GM12878 (cell line): ENCODE results near the gene C1orf50.

Source experiments
- BACH1 ChIP-seq: fragments of 450-650 bp; IDR thresholded peaks from 2 replicates; pipeline ENCODE4 v1.6.1; 2017; ENCODE audit warnings: mild to moderate bottlenecking, borderline replicate concordance
- CTCF ChIP-seq, 3 experiments: IDR thresholded peaks in 2 of 3; conservative IDR thresholded peaks in 1 of 3; 2 replicates each; pipeline ENCODE4 v1.5.1; 2011; ENCODE audit warnings: low read depth in 3 of 3, low read length in 3 of 3, mild to moderate bottlenecking in 3 of 3, control low read depth in 2 of 3, moderate library complexity in 2 of 3, inconsistent platforms in 1 of 3, mixed read lengths in 1 of 3; ENCODE audit not compliant: control insufficient read depth in 2 of 3, insufficient read depth in 1 of 3; ENCODE audit errors: extremely low read depth in 1 of 3
- EGR1 ChIP-seq, 2 experiments: IDR thresholded peaks; 1 replicate in 1 of 2; 2 replicates in 1 of 2; pipeline ENCODE4 v1.6.1; 2011 to 2012; ENCODE audit warnings: low read depth in 2 of 2, low read length in 2 of 2, borderline replicate concordance in 1 of 2, mild to moderate bottlenecking in 1 of 2, moderate library complexity in 1 of 2
- MTA2 ChIP-seq: fragments of 450-650 bp; IDR thresholded peaks from 2 replicates; pipeline ENCODE4 v1.6.1; 2016; ENCODE audit warnings: low read depth, mild to moderate bottlenecking, moderate library complexity
- NRF1 ChIP-seq: conservative IDR thresholded peaks from 2 replicates; pipeline ENCODE4 v1.6.1; 2011; ENCODE audit warnings: mild to moderate bottlenecking, low read depth, low read length, improper control_type of control experiment
- RAD21 ChIP-seq: IDR thresholded peaks from 2 replicates; pipeline ENCODE4 v1.6.1; 2011; ENCODE audit warnings: mild to moderate bottlenecking, low read depth, low read length, moderate library complexity; ENCODE audit not compliant: insufficient read depth
- RCOR1 ChIP-seq: conservative IDR thresholded peaks from 2 replicates; pipeline ENCODE4 v1.6.1; 2012; ENCODE audit warnings: low read depth, low read length, improper control_type of control experiment
- TF ChIP-seq, protein P1 (sequence below): IDR thresholded peaks from 2 replicates; pipeline ENCODE4 v1.6.1; 2012; ENCODE audit warnings: low read depth, low read length, improper control_type of control experiment
- TF ChIP-seq, protein P2 (sequence below): IDR thresholded peaks from 2 replicates; pipeline ENCODE4 v1.6.1; 2011; ENCODE audit warnings: low read depth, mild to moderate bottlenecking, low read length, moderate library complexity, borderline replicate concordance; ENCODE audit errors: extremely low read depth

GRCh38 chr1:42793824-42794223, 26.8 kb downstream of the C1orf50 start:
- TF ChIP-seq, protein P1, sequence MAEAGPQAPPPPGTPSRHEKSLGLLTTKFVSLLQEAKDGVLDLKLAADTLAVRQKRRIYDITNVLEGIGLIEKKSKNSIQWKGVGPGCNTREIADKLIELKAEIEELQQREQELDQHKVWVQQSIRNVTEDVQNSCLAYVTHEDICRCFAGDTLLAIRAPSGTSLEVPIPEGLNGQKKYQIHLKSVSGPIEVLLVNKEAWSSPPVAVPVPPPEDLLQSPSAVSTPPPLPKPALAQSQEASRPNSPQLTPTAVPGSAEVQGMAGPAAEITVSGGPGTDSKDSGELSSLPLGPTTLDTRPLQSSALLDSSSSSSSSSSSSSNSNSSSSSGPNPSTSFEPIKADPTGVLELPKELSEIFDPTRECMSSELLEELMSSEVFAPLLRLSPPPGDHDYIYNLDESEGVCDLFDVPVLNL = no peak
- TF ChIP-seq CTCF (IDR thresholded peaks at IDR 0.05 in 2 of 3, conservative IDR thresholded peaks at IDR 0.05 in 1 of 3; ENCODE audit: control insufficient read depth in 2 of 3, extremely low read depth in 1 of 3, insufficient read depth in 1 of 3, low read depth in 3 of 3, low read length in 3 of 3) (no peak), RAD21 (no peak), NRF1 (no peak), BACH1 (no peak), MTA2 (no peak), RCOR1 (no peak), EGR1 (IDR thresholded peaks at IDR 0.05; ENCODE audit: borderline replicate concordance in 1 of 2, low read depth in 2 of 2, low read length in 2 of 2) (no peak)
- TF ChIP-seq, protein P2, sequence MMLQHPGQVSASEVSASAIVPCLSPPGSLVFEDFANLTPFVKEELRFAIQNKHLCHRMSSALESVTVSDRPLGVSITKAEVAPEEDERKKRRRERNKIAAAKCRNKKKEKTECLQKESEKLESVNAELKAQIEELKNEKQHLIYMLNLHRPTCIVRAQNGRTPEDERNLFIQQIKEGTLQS = no peak
